Upper lobe of left lung (tissue), 4 donors: ENCODE results near the gene AGL.

Experiments used
- EP300 ChIP-seq, 4 donors: sonication (generic); formaldehyde crosslinking; IDR thresholded peaks; one replicate each; pipeline ENCODE4 v1.5.1; 2017; ENCODE audit warnings: antibody characterized with exemption in 4 of 4, control low read depth in 2 of 4
- POLR2A ChIP-seq, 4 donors: fragments of 450-650 bp; IDR thresholded peaks; one replicate each; pipeline ENCODE4 v1.5.1; 2016 to 2017; ENCODE audit warnings: antibody characterized with exemption in 4 of 4, mild to moderate bottlenecking in 2 of 4
- POLR2AphosphoS5 ChIP-seq, 2 donors: sonication (generic); formaldehyde crosslinking; IDR thresholded peaks; one replicate each; pipeline ENCODE4 v1.5.1; 2017; ENCODE audit warnings: antibody characterized with exemption in 2 of 2
- TF ChIP-seq, protein P1 (sequence below), 6 experiments: fragments of 450-650 bp in 4 of 6; fragments of 200-600 bp in 2 of 6; sonication (generic) in 2 of 6; IDR thresholded peaks; one replicate each; pipeline ENCODE4 v1.5.1; 2016 to 2019; ENCODE audit warnings: antibody characterized with exemption in 6 of 6

DNA sequence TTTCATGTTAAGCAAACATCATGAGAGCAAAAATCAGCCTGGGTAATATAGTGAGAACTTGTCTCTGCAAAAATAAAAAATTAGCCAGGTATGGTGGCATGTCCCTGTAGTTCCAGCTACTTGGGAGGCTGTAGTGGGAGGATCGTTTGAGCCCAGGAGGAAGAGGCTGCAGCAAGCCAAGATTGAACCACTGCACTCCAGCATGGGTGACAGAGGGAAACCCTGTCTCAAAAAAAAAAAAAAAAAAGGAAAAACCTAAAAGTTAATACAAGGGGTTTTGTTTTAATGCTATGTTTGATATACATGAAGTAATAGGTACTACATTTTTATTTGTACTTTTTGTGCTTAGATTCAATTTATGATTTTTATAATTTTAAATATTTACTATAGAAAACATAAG, 92.6 kb downstream of the AGL start:
- TF ChIP-seq, protein P1, sequence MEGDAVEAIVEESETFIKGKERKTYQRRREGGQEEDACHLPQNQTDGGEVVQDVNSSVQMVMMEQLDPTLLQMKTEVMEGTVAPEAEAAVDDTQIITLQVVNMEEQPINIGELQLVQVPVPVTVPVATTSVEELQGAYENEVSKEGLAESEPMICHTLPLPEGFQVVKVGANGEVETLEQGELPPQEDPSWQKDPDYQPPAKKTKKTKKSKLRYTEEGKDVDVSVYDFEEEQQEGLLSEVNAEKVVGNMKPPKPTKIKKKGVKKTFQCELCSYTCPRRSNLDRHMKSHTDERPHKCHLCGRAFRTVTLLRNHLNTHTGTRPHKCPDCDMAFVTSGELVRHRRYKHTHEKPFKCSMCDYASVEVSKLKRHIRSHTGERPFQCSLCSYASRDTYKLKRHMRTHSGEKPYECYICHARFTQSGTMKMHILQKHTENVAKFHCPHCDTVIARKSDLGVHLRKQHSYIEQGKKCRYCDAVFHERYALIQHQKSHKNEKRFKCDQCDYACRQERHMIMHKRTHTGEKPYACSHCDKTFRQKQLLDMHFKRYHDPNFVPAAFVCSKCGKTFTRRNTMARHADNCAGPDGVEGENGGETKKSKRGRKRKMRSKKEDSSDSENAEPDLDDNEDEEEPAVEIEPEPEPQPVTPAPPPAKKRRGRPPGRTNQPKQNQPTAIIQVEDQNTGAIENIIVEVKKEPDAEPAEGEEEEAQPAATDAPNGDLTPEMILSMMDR (IDR thresholded peaks at IDR 0.05) = no peak
- TF ChIP-seq POLR2A (IDR thresholded peaks at IDR 0.05) = no peak
- no peak for TF ChIP-seq POLR2AphosphoS5 (IDR thresholded peaks at IDR 0.05)
- TF ChIP-seq EP300 (IDR thresholded peaks at IDR 0.05) = no peak
